Smooth muscle cell of the brain vasculature (primary cell): ENCODE measurements around the gene TUBB.
A peak's percentile ranks its signal among the peaks of the same experiment; 100 is the strongest.

ENCODE experiments used
- DNase-seq: peaks from one replicate; pipeline ENCODE4 v3.0.0-alpha.2; 2012; ENCODE audit warnings: low read depth, low spot score

The TUBB gene

DNA sequence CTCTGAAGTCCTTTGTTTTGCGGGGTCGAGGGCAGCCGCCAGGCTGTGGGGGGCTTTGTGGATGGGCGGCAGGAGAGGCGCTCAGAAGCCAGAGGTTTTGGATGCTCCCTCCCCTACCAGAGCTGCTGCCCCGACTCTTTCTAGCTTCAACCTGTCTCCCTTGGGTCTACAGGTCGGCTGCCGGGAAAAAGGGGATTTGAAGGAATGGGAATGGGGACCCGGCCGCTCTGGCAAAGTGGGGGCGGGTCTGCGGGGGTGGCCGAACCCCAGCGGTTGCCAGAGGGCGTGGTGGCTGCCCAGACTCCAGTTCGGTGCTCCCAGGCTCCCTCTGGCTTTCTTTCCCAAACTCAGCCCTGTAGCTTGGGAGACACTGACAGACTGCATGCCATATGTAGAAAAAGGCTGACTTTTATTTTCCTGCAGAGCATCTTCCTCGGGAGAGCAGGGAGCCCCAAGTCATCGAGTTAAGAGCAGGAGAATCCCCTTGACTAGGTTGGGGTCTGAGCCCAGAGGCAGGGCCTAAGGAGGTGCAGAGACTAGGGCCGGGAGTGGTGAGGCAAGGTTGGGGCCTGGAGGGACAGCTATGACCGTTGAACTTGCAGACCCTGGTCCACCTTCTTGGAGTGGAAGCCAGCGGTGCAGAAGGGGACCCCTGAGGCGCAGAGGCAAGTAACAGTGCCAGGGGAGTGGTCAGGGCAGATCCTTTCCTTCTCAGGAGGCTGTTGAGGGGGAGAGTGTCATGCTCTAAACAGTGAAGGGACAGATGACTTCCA, 32.3 kb upstream of the TUBB start:
- no peak for DNase-seq

DNA sequence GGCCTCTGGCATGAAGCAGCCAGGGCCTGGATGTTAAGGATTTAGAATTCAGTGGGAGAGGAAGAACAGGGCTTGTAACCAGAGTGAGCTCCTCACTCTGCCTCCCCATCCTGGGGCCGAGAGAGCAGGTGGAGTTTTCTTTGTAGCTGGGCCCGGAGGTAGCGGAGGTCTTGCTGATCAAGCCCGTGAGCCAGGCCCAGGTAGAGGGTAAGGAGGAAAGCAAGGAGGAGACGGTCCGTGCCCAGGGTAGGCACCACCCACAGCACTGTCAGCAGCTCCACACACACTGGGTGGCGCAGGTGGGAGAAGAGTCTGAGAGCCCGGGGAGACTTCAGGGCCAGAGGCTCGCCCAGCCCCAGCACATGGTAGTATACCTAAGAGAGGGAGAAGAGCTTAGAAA, 31.6 kb upstream of the TUBB start:
- DNase-seq = no peak

- DNase-seq = no peak
Observed at GRCh38 chr6:30689022-30689865, 30.9 kb upstream of the TUBB start.

DNA sequence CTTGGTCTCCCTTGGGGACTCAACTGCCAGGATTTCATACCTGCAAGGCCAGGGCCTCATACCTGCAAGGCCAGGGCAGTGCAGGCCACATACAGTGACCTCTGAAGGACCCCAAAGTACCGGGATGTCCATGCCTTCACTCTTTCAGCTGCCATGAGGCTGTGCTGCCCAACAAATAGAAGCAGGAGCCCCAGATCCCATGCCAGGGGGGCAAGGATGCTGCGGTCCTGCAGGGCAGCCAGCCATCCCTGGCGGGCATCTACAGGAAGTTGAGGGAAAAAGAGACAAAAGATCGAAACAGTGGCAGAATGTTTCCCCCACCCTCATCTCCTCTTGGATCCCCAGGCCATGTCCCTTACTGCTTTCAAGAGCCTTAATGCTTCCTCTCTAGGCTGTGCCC, 30.2 kb upstream of the TUBB start:
- DNase-seq = no peak

DNA sequence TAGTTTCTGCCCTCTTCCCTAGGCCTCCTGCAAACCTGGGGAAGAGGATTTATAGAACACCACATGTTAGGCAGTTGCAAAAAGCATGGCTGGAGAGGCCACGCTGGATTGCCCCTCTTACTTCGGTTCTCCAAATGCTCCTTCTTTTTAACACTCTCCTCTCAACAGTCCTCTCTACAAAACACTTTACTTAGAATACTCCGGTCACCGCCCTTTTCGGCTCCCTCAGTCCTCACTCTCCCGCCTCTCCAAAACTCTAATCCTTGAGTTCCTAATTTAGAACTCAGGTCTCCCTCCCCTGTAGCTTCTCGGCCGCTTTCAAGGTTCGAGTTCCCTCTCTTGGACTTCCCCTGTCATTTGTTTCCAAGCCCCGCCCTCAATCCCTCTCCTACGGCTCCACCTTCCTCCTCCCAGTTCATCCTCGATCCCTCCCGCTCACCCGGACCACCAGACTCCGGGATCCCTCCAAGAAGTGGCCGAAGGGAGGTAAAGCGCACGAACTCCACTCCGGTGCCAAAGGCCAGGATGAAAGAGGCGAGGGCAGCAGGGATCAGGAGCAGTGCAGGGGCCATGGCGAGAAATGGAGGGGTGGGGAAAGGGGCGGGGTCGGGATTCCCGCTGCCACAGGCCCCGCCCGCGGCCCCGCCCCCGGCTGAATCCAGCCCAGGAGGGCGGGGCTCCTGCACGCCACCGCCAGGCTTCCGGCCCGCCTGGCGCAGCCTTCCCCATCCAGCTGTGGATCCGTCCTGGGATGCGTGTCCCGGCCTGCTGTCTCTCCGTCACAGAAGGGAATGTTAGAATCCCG, 29.5 kb upstream of the TUBB start, which contains the start of gene NRM:
TSS of gene NRM (minus strand) at position 582 of the 805 bp plus-strand sequence. CDS start at position 572, 10 bp downstream.
- no peak for DNase-seq

- no peak for DNase-seq
Observed at GRCh38 chr6:30691208-30691847, 28.8 kb upstream of the TUBB start.

DNA sequence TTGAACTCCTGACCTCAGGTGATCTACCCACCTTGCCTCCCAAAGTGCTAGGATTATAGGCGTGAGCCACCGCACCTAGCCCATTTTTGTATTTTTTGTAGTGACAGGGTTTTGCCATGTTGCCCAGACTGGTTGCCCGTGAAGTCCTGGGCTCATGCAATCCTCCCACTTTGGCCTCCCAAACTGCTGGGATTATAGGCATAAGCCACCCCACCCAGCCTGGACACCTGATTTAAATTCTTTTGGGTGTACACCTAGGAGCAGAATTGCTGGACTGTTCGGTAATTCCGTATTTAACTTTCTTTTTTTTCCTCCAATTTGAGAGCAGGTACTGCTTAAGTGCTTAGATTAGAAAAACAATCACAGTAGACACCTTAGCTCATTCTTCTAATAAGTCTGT, 23.7 kb upstream of the TUBB start:
- no peak for DNase-seq

DNA sequence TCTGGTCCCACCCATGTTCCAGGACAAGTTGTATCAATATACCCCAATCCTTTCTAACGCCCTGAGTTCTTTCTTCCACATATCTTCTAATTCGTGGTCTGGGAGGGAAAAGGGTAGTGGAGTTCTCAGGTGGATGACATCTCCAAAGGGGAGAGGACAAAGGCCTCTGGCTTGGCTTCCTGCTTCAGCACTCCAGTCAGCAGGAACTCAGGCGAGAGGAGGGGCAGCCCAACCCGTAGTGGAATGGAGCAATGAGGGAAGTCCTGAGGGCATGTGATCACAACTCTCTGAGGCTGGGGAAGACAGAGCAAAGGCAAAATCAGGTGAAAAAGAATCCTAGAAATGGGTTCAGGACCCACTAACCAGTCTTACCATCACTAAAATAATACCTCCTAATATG, 19.8 kb upstream of the TUBB start:
- DNase-seq = no peak

DNA sequence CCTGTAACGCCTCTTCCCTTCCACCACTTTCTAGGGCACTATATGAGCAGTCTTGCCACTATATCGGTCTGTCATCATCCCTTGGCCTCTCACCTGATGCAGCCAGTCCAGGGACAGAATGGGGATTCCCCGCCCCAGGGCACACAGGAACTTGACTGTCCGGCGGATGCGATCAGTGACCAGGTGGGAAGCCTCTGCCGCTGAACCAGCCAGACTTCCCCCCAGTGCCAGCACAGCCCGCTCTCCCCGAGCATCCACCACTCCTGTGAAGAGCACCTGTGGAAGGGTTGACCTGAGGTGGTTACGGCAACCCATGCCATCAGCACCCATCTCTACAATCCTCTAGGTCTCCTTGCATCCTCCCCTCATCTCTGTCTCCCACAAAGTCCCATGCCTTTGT, 17.1 kb upstream of the TUBB start:
- no peak for DNase-seq

DNA sequence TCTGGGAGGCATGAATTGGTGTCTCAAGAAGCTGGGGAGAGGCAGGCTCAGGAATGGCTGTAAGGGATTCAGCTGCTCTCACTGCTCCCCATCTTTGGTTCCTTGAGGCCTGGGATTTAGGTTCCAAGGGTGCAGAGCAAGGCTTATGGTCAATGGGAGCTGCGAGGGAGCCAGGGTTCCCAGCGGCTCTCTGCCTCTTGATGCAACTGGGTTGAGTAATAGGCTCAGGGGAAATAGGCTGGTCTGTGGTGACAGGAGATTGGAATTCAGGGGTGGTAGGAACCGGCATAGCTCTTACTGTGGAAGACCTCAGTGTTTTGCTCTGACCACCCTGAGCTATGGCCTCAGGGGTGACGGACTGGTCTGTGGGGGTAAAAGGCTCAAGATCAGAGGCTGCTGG, 16.3 kb upstream of the TUBB start:
- no peak for DNase-seq

DNA sequence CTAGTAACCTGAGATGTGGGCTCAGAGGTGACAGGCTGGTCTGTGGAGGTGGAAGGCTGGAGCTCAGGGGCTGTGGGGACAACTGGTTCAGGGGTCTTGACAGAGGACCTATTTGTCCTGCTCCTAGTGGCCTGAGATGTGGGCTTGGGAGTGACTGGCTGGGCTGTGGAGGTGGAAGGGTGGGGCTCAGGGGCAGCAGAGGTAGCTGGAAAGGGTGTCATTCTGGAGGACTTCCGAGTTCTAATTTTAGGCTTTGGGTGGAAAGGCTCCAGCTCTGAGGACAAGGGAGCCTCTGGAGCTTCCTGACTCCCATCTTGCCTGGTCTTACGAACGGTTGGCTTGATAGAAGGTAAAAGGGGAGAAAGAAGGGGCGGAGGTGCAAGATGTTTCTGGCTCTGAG, 14.5 kb upstream of the TUBB start:
- DNase-seq = no peak

- DNase-seq = no peak
Observed at GRCh38 chr6:30707281-30707850, 12.8 kb upstream of the TUBB start.

DNA sequence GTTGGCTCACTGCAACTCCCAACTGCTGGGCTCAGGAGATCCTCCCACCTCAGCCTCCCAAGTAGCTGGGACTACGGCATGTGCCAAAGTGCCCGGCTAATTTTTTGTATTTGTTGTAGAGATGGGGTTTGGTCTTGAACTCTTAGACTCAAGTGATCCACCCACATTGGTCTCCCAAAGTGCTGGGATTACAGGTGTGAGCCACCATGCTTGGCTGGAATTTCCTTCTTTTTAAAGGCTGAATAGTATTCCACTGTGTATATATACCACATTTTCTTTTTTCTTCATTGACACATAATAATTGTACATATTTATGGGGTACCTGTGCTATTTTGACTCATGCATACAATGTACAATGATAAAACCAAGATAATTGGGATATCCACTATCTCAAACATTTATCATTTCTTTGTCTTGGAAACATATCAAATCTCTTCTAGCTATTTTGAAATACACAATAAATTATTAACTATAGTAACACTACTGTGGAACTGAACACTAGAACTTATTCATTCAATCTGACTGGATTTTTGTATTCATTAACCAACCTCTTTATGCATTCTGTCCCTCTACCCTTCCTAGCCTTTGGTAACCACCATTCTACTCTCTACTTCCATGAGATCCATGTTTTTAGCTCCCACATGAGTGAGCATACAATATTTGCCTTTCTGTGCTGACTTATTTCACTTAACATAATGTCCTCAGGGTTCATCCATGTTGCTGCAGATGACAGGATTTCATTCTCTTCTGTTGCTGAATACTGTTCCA, 10.9 kb upstream of the TUBB start:
- DNase-seq = no peak

GRCh38 chr6:30711758-30712380, 8.3 kb upstream of the TUBB start:
- no peak for DNase-seq

GRCh38 chr6:30712441-30712945, 7.7 kb upstream of the TUBB start:
- no peak for DNase-seq

DNA sequence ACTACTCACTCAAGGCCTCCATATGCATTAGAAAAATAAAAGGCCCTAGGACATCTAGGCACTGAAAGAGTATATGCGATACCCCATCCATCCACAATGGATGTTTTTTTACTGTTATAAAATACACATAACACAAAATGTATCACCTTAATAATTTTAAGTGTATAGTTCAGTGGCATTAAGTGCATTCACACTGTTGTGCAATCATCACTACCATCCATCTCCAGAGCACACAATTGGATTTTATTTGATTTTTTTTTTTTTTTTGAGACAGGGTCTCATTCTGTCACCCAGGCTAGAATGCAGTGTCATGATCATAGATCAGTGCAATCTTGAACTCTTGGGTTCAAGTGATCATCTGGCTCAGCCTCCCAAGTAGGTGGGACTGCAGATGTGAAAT, 5.9 kb upstream of the TUBB start:
- DNase-seq = no peak

- no peak for DNase-seq
Observed at GRCh38 chr6:30716879-30717128, 3.3 kb upstream of the TUBB start.

- peak; percentile 100 for DNase-seq
Observed at GRCh38 chr6:30717129-30717844, 2.9 kb upstream of the TUBB start, which contains the start of gene MDC1. Gene MDC1 (minus strand): TSS chr6:30717281. CDS start chr6:30715175, 2,106 bp downstream.
